Transverse colon (tissue), 3 donors: Measurements from ENCODE around the gene SMCR8.

Experiments
- CTCF ChIP-seq, 5 experiments: fragments of 200-600 bp in 3 of 5; fragments of 450-650 bp in 2 of 5; sonication (generic) in 3 of 5; IDR thresholded peaks; 1 replicate in 2 of 5; 2 replicates in 3 of 5; pipeline ENCODE4 v1.5.1; 2016 to 2017; ENCODE audit warnings: antibody characterized with exemption in 5 of 5, inconsistent platforms in 3 of 5, mild to moderate bottlenecking in 2 of 5, moderate library complexity in 1 of 5
- EP300 ChIP-seq: sonication (generic); formaldehyde crosslinking; IDR thresholded peaks from one replicate; pipeline ENCODE4 v1.6.1; 2017; ENCODE audit warnings: antibody characterized with exemption, low read depth

GRCh38 chr17:18356624-18357023, 41.5 kb downstream of the SMCR8 start:
- TF ChIP-seq CTCF (IDR thresholded peaks at IDR 0.05) (no peak), EP300 (no peak)
